Dermis microvascular lymphatic vessel endothelial cell (primary cell): ENCODE measurements around the gene MCRIP2. TPM values are rescaled to one million over a fixed set of nuclear protein-coding genes. Genes with fewer than 3 reads are reported as not detected.

ENCODE experiments used
- DNase-seq, 2 donors: peaks; one replicate each; pipeline versions ENCODE4 v3.0.0 to v3.0.0-alpha.2; 2010; ENCODE audit warnings: low read depth in 2 of 2
- total RNA-seq: library from RNA; depleted of rRNA; stranded (reverse); fragments of >200 nt; gene quantifications from 2 replicates; pipeline ENCODE4 v1.2.1, GENCODE V29; 2014

Gene MCRIP2
- total RNA-seq, 1 donor from 2014 or later, result 9.8 TPM

DNA sequence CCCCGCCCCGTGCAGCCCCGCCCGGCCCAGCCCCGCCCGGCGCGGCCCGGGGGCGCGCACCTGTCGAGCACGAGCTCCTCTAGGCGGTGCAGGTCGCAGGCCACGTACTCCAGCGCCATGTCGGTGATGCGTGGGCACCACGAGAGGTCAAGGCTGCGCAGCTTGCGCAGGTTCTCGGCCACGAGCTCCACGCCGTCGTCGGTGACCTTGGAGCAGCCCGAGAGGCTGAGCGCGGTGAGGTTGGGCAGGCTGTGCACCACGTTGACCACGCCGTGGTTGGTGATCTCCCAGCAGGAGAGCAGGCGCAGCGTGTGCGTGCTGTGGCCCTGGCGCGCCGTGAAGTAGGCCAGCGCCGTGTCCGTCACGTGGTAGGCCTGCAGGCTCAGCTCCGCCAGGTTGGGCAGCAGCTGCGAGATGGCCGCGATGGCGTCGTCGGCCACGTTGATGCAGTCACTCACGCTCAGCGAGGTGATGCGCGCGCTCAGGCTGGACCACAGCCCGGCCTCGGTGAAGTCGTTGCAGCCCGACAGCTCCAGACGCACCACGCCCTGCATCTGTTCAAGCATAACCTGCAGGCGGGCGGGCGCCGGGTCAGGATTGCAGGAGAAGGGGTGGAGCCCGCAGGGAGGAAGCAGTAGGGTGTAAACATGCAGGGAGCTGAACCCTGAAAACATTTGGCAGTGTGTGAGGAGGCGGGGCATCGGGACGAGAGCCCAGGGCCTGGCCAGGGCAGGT, 53.9 kb downstream of the MCRIP2 start:
- DNase-seq, result no peak

Other genes starting within 250 kb of the MCRIP2 start
- gene NME4, start 244.6 kb upstream of the MCRIP2 start, total RNA-seq, result 45.4 and 50.3 TPM in 2 replicates
- 11.4 and 19.2 TPM in 2 replicates for gene DECR2, start 239.9 kb upstream of the MCRIP2 start, total RNA-seq
- gene RAB11FIP3, start 216.2 kb upstream of the MCRIP2 start, total RNA-seq, result 19.0 and 48.9 TPM in 2 replicates
- gene CAPN15, start 114.1 kb upstream of the MCRIP2 start, total RNA-seq, result 18.9 and 31.5 TPM in 2 replicates
- not detected in 2 replicates for gene PRR35, start 81.4 kb upstream of the MCRIP2 start, total RNA-seq
- gene NHLRC4, start 74.8 kb upstream of the MCRIP2 start, total RNA-seq, result 1.3 and 3.0 TPM in 2 replicates
- gene PIGQ, start 71.9 kb upstream of the MCRIP2 start, total RNA-seq, result 12.3 and 28.8 TPM in 2 replicates
- 9.2 and 12.9 TPM in 2 replicates for gene RAB40C, start 51.8 kb upstream of the MCRIP2 start, total RNA-seq
- gene WFIKKN1, start 10.8 kb upstream of the MCRIP2 start, total RNA-seq, result under 0.01 and 0.13 TPM in 2 replicates
- gene METTL26, start 5.5 kb upstream of the MCRIP2 start, total RNA-seq, result 59.4 and 76.7 TPM in 2 replicates
- 6.8 and 11.4 TPM in 2 replicates for gene WDR90, start 7.5 kb downstream of the MCRIP2 start, total RNA-seq
- 23.5 and 33.8 TPM in 2 replicates for gene RHOT2, start 26.3 kb downstream of the MCRIP2 start, total RNA-seq
- 0.13 and 0.25 TPM in 2 replicates for gene RHBDL1, start 33.8 kb downstream of the MCRIP2 start, total RNA-seq
- gene STUB1, start 38.6 kb downstream of the MCRIP2 start, total RNA-seq, result 78.6 and 85.8 TPM in 2 replicates
- 16.6 and 35.4 TPM in 2 replicates for gene JMJD8, start 42.5 kb downstream of the MCRIP2 start, total RNA-seq
- gene WDR24, start 48.6 kb downstream of the MCRIP2 start, total RNA-seq, result 1.9 and 3.9 TPM in 2 replicates
- under 0.01 TPM in 2 replicates for gene FBXL16, start 64.0 kb downstream of the MCRIP2 start, total RNA-seq
- gene METRN, start 73.3 kb downstream of the MCRIP2 start, total RNA-seq, result 41.2 and 45.5 TPM in 2 replicates
- 16.7 and 20.2 TPM in 2 replicates for gene ANTKMT, start 79.3 kb downstream of the MCRIP2 start, total RNA-seq
- gene CCDC78, start 84.6 kb downstream of the MCRIP2 start, total RNA-seq, result 0.26 and 0.76 TPM in 2 replicates
- 5.4 and 7.7 TPM in 2 replicates for gene HAGHL, start 85.3 kb downstream of the MCRIP2 start, total RNA-seq
- 23.2 and 34.6 TPM in 2 replicates for gene CIAO3, start 99.2 kb downstream of the MCRIP2 start, total RNA-seq
- 0.25 and 0.39 TPM in 2 replicates for gene MSLN, start 118.9 kb downstream of the MCRIP2 start, total RNA-seq
- 22.2 and 29.8 TPM in 2 replicates for gene RPUSD1, start 146.6 kb downstream of the MCRIP2 start, total RNA-seq
- 8.0 and 9.9 TPM in 2 replicates for gene CHTF18, start 146.8 kb downstream of the MCRIP2 start, total RNA-seq
- not detected in 2 replicates for gene GNG13, start 158.9 kb downstream of the MCRIP2 start, total RNA-seq